K562 (cell line): Measurements from ENCODE around the gene MED15. TPM values are rescaled to one million over a fixed set of nuclear protein-coding genes. Genes with fewer than 3 reads are reported as not detected.

ENCODE experiments used
- ARID1B ChIP-seq: fragments of 450-650 bp; IDR thresholded peaks from 2 replicates; pipeline ENCODE4 v1.6.1; 2016; ENCODE audit warnings: antibody characterized with exemption, mild to moderate bottlenecking, inconsistent platforms
- ATF1 ChIP-seq, 2 experiments: fragments of 450-650 bp in 1 of 2; IDR thresholded peaks; 2 replicates each; pipeline ENCODE4 v1.6.1; 2016; ENCODE audit warnings: missing compliant biosample characterization in 1 of 2, missing genetic modification characterization in 1 of 2
- CBFB ChIP-seq: sonication (generic); formaldehyde crosslinking; IDR thresholded peaks from 2 replicates; pipeline ENCODE4 v1.4.0; 2020; ENCODE audit warnings: mild to moderate bottlenecking, missing genetic modification reagents
- ELF4 ChIP-seq: fragments of 450-650 bp; formaldehyde crosslinking; IDR thresholded peaks from 2 replicates; pipeline ENCODE4 v1.4.0; 2022; ENCODE audit warnings: missing genetic modification characterization
- FOS ChIP-seq: IDR thresholded peaks from 3 replicates; pipeline ENCODE4 v1.6.1; 2011; ENCODE audit not compliant: insufficient read length; ENCODE audit errors: extremely low read depth
- KLF16 ChIP-seq: IDR thresholded peaks from 2 replicates; pipeline ENCODE4 v1.6.1; 2016; ENCODE audit warnings: antibody characterized with exemption
- NFE2 ChIP-seq: IDR thresholded peaks from 2 replicates; pipeline ENCODE4 v1.6.1; 2014; ENCODE audit warnings: antibody characterized with exemption, low read depth
- PHF21A ChIP-seq: fragments of 450-650 bp; IDR thresholded peaks from 2 replicates; pipeline ENCODE4 v1.6.1; 2017; ENCODE audit warnings: low read depth, borderline replicate concordance
- POLR2AphosphoS5 ChIP-seq: IDR thresholded peaks from 2 replicates; pipeline ENCODE4 v1.6.1; 2011; ENCODE audit warnings: mild to moderate bottlenecking, low read depth, low read length, moderate library complexity; ENCODE audit not compliant: control insufficient read depth, insufficient read depth
- SP1 ChIP-seq: sonication (generic); formaldehyde crosslinking; IDR thresholded peaks from 2 replicates; pipeline ENCODE4 v1.8.1; 2022; ENCODE audit warnings: mild to moderate bottlenecking, missing genetic modification reagents
- TEAD1 ChIP-seq, 2 experiments: fragments of 450-650 bp in 1 of 2; sonication (generic) in 1 of 2; formaldehyde crosslinking; IDR thresholded peaks; 2 replicates each; pipeline versions ENCODE4 v1.4.0 to v1.8.0; 2020 to 2022; ENCODE audit warnings: mild to moderate bottlenecking in 2 of 2, missing genetic modification reagents in 1 of 2
- THAP12 ChIP-seq: fragments of 250-450 bp; sonication (Bioruptor Pico); IDR thresholded peaks from 2 replicates; pipeline ENCODE4 v1.9.0; 2021; ENCODE audit warnings: mild to moderate bottlenecking, inconsistent platforms
- ZNF133 ChIP-seq: fragments of 250-450 bp; sonication (Bioruptor Pico); IDR thresholded peaks from 2 replicates; pipeline ENCODE4 v1.4.0; 2020; ENCODE audit warnings: mild to moderate bottlenecking
- ZNF224 ChIP-seq: sonication (generic); formaldehyde crosslinking; IDR thresholded peaks from 2 replicates; pipeline ENCODE4 v1.8.0; 2022; ENCODE audit warnings: mild to moderate bottlenecking, missing genetic modification reagents
- ZNF57 ChIP-seq: fragments of 450-650 bp; formaldehyde crosslinking; IDR thresholded peaks from 2 replicates; pipeline ENCODE4 v1.4.0; 2020; ENCODE audit warnings: mild to moderate bottlenecking, moderate library complexity
- ZNF695 ChIP-seq: fragments of 450-650 bp; formaldehyde crosslinking; IDR thresholded peaks from 2 replicates; pipeline ENCODE4 v1.4.0; 2020; ENCODE audit warnings: mild to moderate bottlenecking, moderate library complexity
- ZNF830 ChIP-seq: fragments of 250-450 bp; sonication (Bioruptor Pico); IDR thresholded peaks from 2 replicates; pipeline ENCODE4 v1.5.0; 2021; ENCODE audit warnings: mild to moderate bottlenecking
- polyA plus RNA-seq, 8 experiments: library from polyadenylated mRNA; depleted of rRNA in 4 of 8; stranded (reverse) in 5 of 8; unstranded in 3 of 8; fragments of >200 nt; fragmentation: Nextera tagmentation in 2 of 8; fragmentation: Illumina TruSeq in 1 of 8; extraction: Ambion mirVana in 2 of 8; extraction: Trizol in 1 of 8; gene quantifications; 2 replicates each; pipeline versions ENCODE4 v1.2.1 to v1.2.3, GENCODE V29; 2011 to 2014; ENCODE audit warnings: inconsistent platforms in 1 of 8, missing spikeins in 1 of 8
- total RNA-seq, 7 experiments: library from RNA; depleted of rRNA in 6 of 7; stranded (reverse); fragments of >200 nt in 6 of 7; fragmentation: Illumina TruSeq in 2 of 7; extraction: Trizol in 2 of 7; gene quantifications; 2 replicates each; pipeline versions ENCODE4 v1.2.1 to v1.2.3, GENCODE V29; 2011 to 2021; ENCODE audit warnings: low replicate concordance in 1 of 7
- TF ChIP-seq, protein P1 (sequence below): fragments of 450-650 bp; IDR thresholded peaks from 2 replicates; pipeline ENCODE4 v1.6.1; 2016; ENCODE audit warnings: low read depth
- TF ChIP-seq, protein P2 (sequence below): IDR thresholded peaks from 2 replicates; pipeline ENCODE4 v1.6.1; 2014; ENCODE audit warnings: antibody characterized with exemption

MED15 gene
- total and polyA plus RNA-seq, 9 of the 15 experiments (the other 6 are each of a cell fraction or from before 2014, with no cell fraction given): 4.0 to 271 (median 60.1) TPM

DNA sequence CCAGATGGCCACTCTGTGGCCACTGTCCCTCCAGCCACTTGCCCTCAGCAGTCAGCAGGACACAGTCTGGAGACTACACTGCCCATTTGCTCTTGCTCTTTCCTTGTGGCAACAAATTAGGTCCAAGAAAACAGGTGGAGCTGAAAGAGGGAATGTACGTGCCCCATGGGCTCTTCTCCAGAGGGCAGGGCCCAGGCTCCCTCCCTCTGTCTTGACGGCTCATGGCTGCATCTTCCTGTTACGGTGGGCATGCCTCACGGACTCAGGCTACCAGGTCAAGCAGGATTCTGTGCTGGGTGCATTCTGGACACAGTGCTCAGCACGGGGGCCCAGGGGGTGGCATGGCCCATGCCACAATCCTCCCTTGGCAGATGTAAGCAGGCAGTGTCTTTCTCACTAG lies 71.3 kb downstream of the MED15 start (continued):
- TF ChIP-seq POLR2AphosphoS5 (peak; percentile 16; the same call in 1 of the 2 replicates), CBFB (CRISPR knock-in tag) (no peak), ZNF57 (CRISPR knock-in tag) (no peak), ELF4 (CRISPR knock-in tag) (no peak), KLF16 (no peak), SP1 (CRISPR knock-in tag) (no peak), ATF1 (CRISPR knock-in tag; IDR thresholded peaks at IDR 0.05) (no peak), ATF1 (tag; IDR thresholded peaks at IDR 0.05) (no peak), ZNF695 (CRISPR knock-in tag) (no peak), ZNF224 (CRISPR knock-in tag) (no peak), ZNF830 (0 out of 2 replicates have a peak, but pooled peaks have one; percentile 22), THAP12 (CRISPR knock-in tag) (0 out of 2 replicates have a peak, but pooled peaks have one; percentile 23), ARID1B (no peak), FOS (no peak), NFE2 (no peak), TEAD1 (CRISPR knock-in tag; IDR thresholded peaks at IDR 0.05) (no peak), ZNF133 (CRISPR knock-in tag) (no peak), PHF21A (no peak)
- TF ChIP-seq, protein P1, sequence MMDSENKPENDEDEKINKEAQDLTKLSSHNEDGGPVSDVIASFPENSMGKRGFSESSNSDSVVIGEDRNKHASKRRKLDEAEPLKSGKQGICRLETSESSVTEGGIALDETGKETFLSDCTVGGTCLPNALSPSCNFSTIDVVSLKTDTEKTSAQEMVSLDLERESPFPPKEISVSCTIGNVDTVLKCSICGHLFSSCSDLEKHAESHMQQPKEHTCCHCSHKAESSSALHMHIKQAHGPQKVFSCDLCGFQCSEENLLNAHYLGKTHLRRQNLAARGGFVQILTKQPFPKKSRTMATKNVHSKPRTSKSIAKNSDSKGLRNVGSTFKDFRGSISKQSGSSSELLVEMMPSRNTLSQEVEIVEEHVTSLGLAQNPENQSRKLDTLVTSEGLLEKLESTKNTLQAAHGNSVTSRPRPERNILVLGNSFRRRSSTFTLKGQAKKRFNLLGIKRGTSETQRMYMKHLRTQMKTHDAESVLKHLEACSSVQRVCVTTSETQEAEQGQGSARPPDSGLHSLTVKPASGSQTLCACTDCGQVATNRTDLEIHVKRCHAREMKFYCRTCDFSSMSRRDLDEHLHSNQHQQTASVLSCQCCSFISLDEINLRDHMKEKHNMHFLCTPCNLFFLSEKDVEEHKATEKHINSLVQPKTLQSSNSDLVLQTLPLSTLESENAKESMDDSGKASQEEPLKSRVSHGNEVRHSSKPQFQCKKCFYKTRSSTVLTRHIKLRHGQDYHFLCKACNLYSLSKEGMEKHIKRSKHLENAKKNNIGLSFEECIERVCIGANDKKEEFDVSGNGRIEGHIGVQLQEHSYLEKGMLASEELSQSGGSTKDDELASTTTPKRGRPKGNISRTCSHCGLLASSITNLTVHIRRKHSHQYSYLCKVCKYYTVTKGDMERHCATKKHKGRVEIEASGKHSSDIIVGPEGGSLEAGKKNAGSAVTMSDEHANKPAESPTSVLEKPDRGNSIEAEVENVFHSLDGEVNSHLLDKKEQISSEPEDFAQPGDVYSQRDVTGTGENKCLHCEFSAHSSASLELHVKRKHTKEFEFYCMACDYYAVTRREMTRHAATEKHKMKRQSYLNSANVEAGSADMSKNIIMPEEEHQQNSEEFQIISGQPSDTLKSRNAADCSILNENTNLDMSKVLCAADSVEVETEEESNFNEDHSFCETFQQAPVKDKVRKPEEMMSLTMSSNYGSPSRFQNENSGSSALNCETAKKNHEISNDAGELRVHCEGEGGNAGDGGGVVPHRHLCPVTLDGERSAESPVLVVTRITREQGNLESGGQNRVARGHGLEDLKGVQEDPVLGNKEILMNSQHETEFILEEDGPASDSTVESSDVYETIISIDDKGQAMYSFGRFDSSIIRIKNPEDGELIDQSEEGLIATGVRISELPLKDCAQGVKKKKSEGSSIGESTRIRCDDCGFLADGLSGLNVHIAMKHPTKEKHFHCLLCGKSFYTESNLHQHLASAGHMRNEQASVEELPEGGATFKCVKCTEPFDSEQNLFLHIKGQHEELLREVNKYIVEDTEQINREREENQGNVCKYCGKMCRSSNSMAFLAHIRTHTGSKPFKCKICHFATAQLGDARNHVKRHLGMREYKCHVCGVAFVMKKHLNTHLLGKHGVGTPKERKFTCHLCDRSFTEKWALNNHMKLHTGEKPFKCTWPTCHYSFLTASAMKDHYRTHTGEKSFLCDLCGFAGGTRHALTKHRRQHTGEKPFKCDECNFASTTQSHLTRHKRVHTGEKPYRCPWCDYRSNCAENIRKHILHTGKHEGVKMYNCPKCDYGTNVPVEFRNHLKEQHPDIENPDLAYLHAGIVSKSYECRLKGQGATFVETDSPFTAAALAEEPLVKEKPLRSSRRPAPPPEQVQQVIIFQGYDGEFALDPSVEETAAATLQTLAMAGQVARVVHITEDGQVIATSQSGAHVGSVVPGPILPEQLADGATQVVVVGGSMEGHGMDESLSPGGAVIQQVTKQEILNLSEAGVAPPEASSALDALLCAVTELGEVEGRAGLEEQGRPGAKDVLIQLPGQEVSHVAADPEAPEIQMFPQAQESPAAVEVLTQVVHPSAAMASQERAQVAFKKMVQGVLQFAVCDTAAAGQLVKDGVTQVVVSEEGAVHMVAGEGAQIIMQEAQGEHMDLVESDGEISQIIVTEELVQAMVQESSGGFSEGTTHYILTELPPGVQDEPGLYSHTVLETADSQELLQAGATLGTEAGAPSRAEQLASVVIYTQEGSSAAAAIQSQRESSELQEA: no peak
- TF ChIP-seq, protein P2, sequence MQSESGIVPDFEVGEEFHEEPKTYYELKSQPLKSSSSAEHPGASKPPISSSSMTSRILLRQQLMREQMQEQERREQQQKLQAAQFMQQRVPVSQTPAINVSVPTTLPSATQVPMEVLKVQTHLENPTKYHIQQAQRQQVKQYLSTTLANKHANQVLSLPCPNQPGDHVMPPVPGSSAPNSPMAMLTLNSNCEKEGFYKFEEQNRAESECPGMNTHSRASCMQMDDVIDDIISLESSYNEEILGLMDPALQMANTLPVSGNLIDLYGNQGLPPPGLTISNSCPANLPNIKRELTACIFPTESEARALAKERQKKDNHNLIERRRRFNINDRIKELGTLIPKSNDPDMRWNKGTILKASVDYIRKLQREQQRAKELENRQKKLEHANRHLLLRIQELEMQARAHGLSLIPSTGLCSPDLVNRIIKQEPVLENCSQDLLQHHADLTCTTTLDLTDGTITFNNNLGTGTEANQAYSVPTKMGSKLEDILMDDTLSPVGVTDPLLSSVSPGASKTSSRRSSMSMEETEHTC: no peak
